HEK293T (cell line): ENCODE results near the gene FAM168B.

Source experiments
- ARNT ChIP-seq: fragments of 450-650 bp; IDR thresholded peaks from 2 replicates; pipeline ENCODE4 v1.6.1; 2017; ENCODE audit warnings: mild to moderate bottlenecking
- BHLHE40 ChIP-seq: fragments of 450-650 bp; IDR thresholded peaks from 2 replicates; pipeline ENCODE4 v1.6.1; 2016; ENCODE audit warnings: mild to moderate bottlenecking, moderate library complexity, borderline replicate concordance
- CTBP1 ChIP-seq: fragments of 450-650 bp; IDR thresholded peaks from 2 replicates; pipeline ENCODE4 v1.6.1; 2016; ENCODE audit warnings: borderline replicate concordance
- ELF4 ChIP-seq: fragments of 450-650 bp; IDR thresholded peaks from 2 replicates; pipeline ENCODE4 v1.6.1; 2017; ENCODE audit warnings: antibody characterized with exemption
- FOXA1 ChIP-seq: fragments of 450-650 bp; IDR thresholded peaks from 2 replicates; pipeline ENCODE4 v1.6.1; 2016; ENCODE audit warnings: mild to moderate bottlenecking
- FOXM1 ChIP-seq: fragments of 450-650 bp; IDR thresholded peaks from 2 replicates; pipeline ENCODE4 v1.6.1; 2017; ENCODE audit warnings: mild to moderate bottlenecking, borderline replicate concordance
- HDGF ChIP-seq: fragments of 450-650 bp; IDR thresholded peaks from 2 replicates; pipeline ENCODE4 v1.6.1; 2017; ENCODE audit warnings: antibody characterized with exemption, borderline replicate concordance
- LEF1 ChIP-seq: fragments of 450-650 bp; IDR thresholded peaks from 2 replicates; pipeline ENCODE4 v1.6.1; 2017; ENCODE audit warnings: mild to moderate bottlenecking, borderline replicate concordance
- NFRKB ChIP-seq: fragments of 450-650 bp; IDR thresholded peaks from 2 replicates; pipeline ENCODE4 v1.6.1; 2016; ENCODE audit warnings: mild to moderate bottlenecking, moderate library complexity
- SP1 ChIP-seq: fragments of 450-650 bp; IDR thresholded peaks from 2 replicates; pipeline ENCODE4 v1.6.1; 2017
- SUZ12 ChIP-seq: fragments of 450-650 bp; IDR thresholded peaks from 2 replicates; pipeline ENCODE4 v1.6.1; 2016; ENCODE audit warnings: mild to moderate bottlenecking
- TARDBP ChIP-seq: fragments of 450-650 bp; IDR thresholded peaks from 2 replicates; pipeline ENCODE4 v1.6.1; 2016
- ZNF384 ChIP-seq: fragments of 450-650 bp; IDR thresholded peaks from 2 replicates; pipeline ENCODE4 v1.6.1; 2016
- TF ChIP-seq, protein P1 (sequence below): fragments of 450-650 bp; IDR thresholded peaks from 2 replicates; pipeline ENCODE4 v1.6.1; 2016

DNA sequence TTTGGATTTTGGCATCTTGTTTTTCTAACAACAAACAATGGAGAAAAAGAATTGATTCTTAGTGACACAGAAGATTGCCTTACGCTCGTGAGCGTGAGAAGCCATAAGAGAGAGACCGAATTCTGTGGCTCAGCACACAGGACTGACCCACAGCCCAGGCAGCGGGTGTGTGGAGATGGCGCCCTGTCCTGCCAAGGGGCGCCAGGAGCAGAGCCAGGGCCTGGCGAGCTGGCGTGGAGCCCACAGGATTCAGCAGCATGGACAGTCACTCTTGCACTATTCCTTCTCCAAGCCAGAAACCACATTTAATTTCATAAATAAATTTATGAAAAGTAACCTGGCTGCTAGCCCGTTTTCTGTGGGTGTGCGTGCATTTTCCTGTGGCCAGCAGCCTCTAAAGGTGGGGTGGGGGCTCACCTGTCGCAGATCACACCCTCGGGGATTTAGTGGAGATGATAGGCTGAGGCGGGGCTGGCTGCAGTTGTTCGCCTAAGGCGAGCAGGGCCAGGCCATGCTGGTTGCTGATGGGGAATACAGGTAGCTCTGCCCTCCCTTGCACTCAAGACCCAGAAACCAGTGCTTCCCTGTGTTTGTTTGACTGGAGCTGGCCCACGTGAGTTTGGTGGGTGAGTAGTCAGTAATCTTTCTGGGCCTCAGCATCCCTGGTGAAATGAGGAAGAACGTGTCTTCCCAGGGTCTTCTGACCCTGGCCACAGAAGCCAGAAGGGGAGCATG lies 46.2 kb downstream of the FAM168B start:
- TF ChIP-seq TARDBP: no peak
- no peak for TF ChIP-seq CTBP1
- no peak for TF ChIP-seq FOXA1
- no peak for TF ChIP-seq LEF1
- TF ChIP-seq ELF4: no peak
- TF ChIP-seq BHLHE40: no peak
- TF ChIP-seq, protein P1, sequence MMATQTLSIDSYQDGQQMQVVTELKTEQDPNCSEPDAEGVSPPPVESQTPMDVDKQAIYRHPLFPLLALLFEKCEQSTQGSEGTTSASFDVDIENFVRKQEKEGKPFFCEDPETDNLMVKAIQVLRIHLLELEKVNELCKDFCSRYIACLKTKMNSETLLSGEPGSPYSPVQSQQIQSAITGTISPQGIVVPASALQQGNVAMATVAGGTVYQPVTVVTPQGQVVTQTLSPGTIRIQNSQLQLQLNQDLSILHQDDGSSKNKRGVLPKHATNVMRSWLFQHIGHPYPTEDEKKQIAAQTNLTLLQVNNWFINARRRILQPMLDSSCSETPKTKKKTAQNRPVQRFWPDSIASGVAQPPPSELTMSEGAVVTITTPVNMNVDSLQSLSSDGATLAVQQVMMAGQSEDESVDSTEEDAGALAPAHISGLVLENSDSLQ: no peak
- TF ChIP-seq FOXM1: no peak
- no peak for TF ChIP-seq SP1
- no peak for TF ChIP-seq HDGF
- no peak for TF ChIP-seq NFRKB
- no peak for TF ChIP-seq ZNF384
- no peak for TF ChIP-seq SUZ12
- no peak for TF ChIP-seq ARNT
